Ishikawa (cell line): ENCODE results near the gene FMN2.

Experiments used
- EGR1 ChIP-seq: IDR thresholded peaks from 2 replicates; pipeline ENCODE4 v1.6.1; 2012
- EP300 ChIP-seq: IDR thresholded peaks from 2 replicates; pipeline ENCODE4 v1.6.1; 2012; ENCODE audit warnings: borderline replicate concordance
- FOXM1 ChIP-seq: IDR thresholded peaks from 2 replicates; pipeline ENCODE4 v1.6.1; 2012; ENCODE audit warnings: low read depth, borderline replicate concordance
- MAX ChIP-seq: IDR thresholded peaks from 2 replicates; pipeline ENCODE4 v1.6.1; 2012
- RAD21 ChIP-seq: IDR thresholded peaks from 2 replicates; pipeline ENCODE4 v1.6.1; 2012; ENCODE audit warnings: low read depth
- YY1 ChIP-seq: IDR thresholded peaks from 2 replicates; pipeline ENCODE4 v1.6.1; 2012; ENCODE audit warnings: low read depth
- ZBTB7A ChIP-seq: IDR thresholded peaks from 2 replicates; pipeline ENCODE4 v1.6.1; 2012; ENCODE audit warnings: low read depth
- TF ChIP-seq, protein P1 (sequence below): IDR thresholded peaks from 2 replicates; pipeline ENCODE4 v1.6.1; 2012; ENCODE audit warnings: low read depth, mild to moderate bottlenecking

- TF ChIP-seq, protein P1, sequence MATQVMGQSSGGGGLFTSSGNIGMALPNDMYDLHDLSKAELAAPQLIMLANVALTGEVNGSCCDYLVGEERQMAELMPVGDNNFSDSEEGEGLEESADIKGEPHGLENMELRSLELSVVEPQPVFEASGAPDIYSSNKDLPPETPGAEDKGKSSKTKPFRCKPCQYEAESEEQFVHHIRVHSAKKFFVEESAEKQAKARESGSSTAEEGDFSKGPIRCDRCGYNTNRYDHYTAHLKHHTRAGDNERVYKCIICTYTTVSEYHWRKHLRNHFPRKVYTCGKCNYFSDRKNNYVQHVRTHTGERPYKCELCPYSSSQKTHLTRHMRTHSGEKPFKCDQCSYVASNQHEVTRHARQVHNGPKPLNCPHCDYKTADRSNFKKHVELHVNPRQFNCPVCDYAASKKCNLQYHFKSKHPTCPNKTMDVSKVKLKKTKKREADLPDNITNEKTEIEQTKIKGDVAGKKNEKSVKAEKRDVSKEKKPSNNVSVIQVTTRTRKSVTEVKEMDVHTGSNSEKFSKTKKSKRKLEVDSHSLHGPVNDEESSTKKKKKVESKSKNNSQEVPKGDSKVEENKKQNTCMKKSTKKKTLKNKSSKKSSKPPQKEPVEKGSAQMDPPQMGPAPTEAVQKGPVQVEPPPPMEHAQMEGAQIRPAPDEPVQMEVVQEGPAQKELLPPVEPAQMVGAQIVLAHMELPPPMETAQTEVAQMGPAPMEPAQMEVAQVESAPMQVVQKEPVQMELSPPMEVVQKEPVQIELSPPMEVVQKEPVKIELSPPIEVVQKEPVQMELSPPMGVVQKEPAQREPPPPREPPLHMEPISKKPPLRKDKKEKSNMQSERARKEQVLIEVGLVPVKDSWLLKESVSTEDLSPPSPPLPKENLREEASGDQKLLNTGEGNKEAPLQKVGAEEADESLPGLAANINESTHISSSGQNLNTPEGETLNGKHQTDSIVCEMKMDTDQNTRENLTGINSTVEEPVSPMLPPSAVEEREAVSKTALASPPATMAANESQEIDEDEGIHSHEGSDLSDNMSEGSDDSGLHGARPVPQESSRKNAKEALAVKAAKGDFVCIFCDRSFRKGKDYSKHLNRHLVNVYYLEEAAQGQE: no peak
- TF ChIP-seq FOXM1 (no peak), MAX (no peak), ZBTB7A (no peak), EP300 (no peak), YY1 (no peak), RAD21 (no peak), EGR1 (no peak)
Measured at GRCh38 chr1:240091614-240092300, at the start of gene FMN2.
